Karpas-422 (cell line): ENCODE data around the gene DKK1. TPM values are rescaled to one million over a fixed set of nuclear protein-coding genes. Genes with fewer than 3 reads are reported as not detected.

ENCODE experiments used
- DNase-seq: peaks from one replicate; pipeline ENCODE4 v3.0.0-alpha.2; 2015
- H2AFZ ChIP-seq: fragments of 200-600 bp; sonication (generic); 2 replicates; pipeline ENCODE4 v1.6.1; 2014; ENCODE audit warnings: antibody characterized with exemption, low read length, mixed read lengths
- H3K27ac ChIP-seq: fragments of 200-600 bp; sonication (generic); 2 replicates; pipeline ENCODE4 v1.5.1; 2014; ENCODE audit warnings: mild to moderate bottlenecking, low read length, moderate library complexity
- H3K27me3 ChIP-seq: fragments of 200-600 bp; sonication (generic); 2 replicates; pipeline ENCODE4 v1.6.1; 2014; ENCODE audit warnings: low read length, mixed read lengths
- H3K36me3 ChIP-seq: fragments of 200-600 bp; sonication (generic); 2 replicates; pipeline ENCODE4 v1.6.1; 2014; ENCODE audit warnings: low read length, mixed read lengths; ENCODE audit not compliant: insufficient read depth
- H3K4me1 ChIP-seq: fragments of 200-600 bp; sonication (generic); 2 replicates; pipeline ENCODE4 v1.6.1; 2014; ENCODE audit warnings: mild to moderate bottlenecking, low read length, mixed read lengths
- H3K4me2 ChIP-seq: fragments of 200-600 bp; sonication (generic); 2 replicates; pipeline ENCODE4 v1.6.1; 2014; ENCODE audit warnings: low read length, low read depth, mild to moderate bottlenecking; ENCODE audit not compliant: poor library complexity, severe bottlenecking
- H3K4me3 ChIP-seq: fragments of 200-600 bp; sonication (generic); 2 replicates; pipeline ENCODE4 v1.5.1; 2014; ENCODE audit warnings: mild to moderate bottlenecking, antibody characterized with exemption, low read length, mixed read lengths
- H3K79me2 ChIP-seq: fragments of 200-600 bp; sonication (generic); 2 replicates; pipeline ENCODE4 v1.6.1; 2014; ENCODE audit warnings: mild to moderate bottlenecking, low read length, mixed read lengths
- H3K9ac ChIP-seq: fragments of 200-600 bp; sonication (generic); 2 replicates; pipeline ENCODE4 v1.6.0; 2014; ENCODE audit warnings: low read length
- H3K9me2 ChIP-seq: fragments of 200-600 bp; sonication (generic), shearing (Covaris generic); replicated peaks from 2 replicates; pipeline ENCODE4 v1.6.0; 2014; ENCODE audit warnings: mild to moderate bottlenecking, low read length, moderate library complexity; ENCODE audit not compliant: insufficient read depth
- H3K9me3 ChIP-seq: fragments of 300-700, 200-600 bp; sonication (generic); 2 replicates; pipeline ENCODE4 v1.6.1; 2014; ENCODE audit warnings: low read length, mixed read lengths
- H4K20me1 ChIP-seq: fragments of 200-600 bp; sonication (generic); 2 replicates; pipeline ENCODE4 v1.6.1; 2014; ENCODE audit warnings: mild to moderate bottlenecking, antibody characterized with exemption, low read length, low read depth; ENCODE audit not compliant: insufficient read depth
- total RNA-seq: library from RNA; depleted of rRNA; stranded (reverse); fragments of >200 nt; shearing (Covaris generic); gene quantifications from 2 replicates; pipeline ENCODE4 v1.2.3, GENCODE V29; 2014; ENCODE audit warnings: low replicate concordance

Gene DKK1
- total RNA-seq, 1 experiment from 2014 or later, result not detected

DNA sequence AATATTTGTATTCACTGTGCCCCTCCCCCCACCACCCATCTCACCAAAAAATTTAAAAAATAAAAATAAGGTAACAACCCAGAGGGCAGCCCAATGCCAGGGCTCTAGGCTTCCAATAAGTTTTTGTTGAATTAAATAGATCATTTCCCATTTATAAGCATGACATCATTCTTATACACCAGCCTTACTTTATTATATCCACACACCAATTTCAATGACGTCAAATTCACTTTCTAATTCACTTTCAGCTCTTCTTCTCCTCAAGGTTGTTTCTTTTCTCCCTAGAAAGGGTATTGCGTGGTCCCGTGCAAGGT, 1.2 kb upstream of the DKK1 start:
- H2AFZ ChIP-seq, result no peak overlapping the region
- H3K4me1 ChIP-seq, result no peaks in the 10 kb centered on the region
- no peaks in the 10 kb centered on the region for H3K27me3 ChIP-seq
- H3K9me2 ChIP-seq, result no peaks in the 10 kb centered on the region
- H3K9me3 ChIP-seq, result peaks cover 4% of the 10 kb centered on the region; the same call in 1 of the 2 replicates
- no peak overlapping the region for H3K4me3 ChIP-seq
- H3K79me2 ChIP-seq, result no peaks in the 10 kb centered on the region
- H3K36me3 ChIP-seq, result no peaks in the 10 kb centered on the region
- no peak for DNase-seq
- no peak overlapping the region for H3K27ac ChIP-seq
- H3K4me2 ChIP-seq, result no peak overlapping the region
- no peak overlapping the region for H3K9ac ChIP-seq
- no peaks in the 10 kb centered on the region for H4K20me1 ChIP-seq

GRCh38 chr10:52313256-52313932, 687 bp upstream of the DKK1 start:
- Histone ChIP-seq H3K36me3 (no peaks in the 10 kb centered on the region), H2AFZ (no peak overlapping the region), H3K9me2 (no peaks in the 10 kb centered on the region), H3K27ac (no peak overlapping the region), H3K9ac (no peak overlapping the region), H3K79me2 (no peaks in the 10 kb centered on the region), H3K9me3 (peaks cover 4% of the 10 kb centered on the region; the same call in 1 of the 2 replicates), H3K4me2 (no peak overlapping the region), H3K27me3 (no peaks in the 10 kb centered on the region), H3K4me1 (no peaks in the 10 kb centered on the region), H3K4me3 (no peak overlapping the region), H4K20me1 (no peaks in the 10 kb centered on the region)
- DNase-seq, result no peak

GRCh38 chr10:52314822-52315552, 906 bp downstream of the DKK1 start:
- no peak for DNase-seq
- Histone ChIP-seq H3K4me3 (no peak overlapping the region), H2AFZ (no peak overlapping the region), H3K4me2 (no peak overlapping the region), H3K36me3 (no peaks in the 10 kb centered on the region), H3K27me3 (no peaks in the 10 kb centered on the region), H3K79me2 (no peaks in the 10 kb centered on the region), H3K27ac (no peak overlapping the region), H3K9me3 (peaks cover 6% of the 10 kb centered on the region; the same call in 1 of the 2 replicates), H3K9ac (no peak overlapping the region), H3K4me1 (no peaks in the 10 kb centered on the region), H3K9me2 (no peaks in the 10 kb centered on the region), H4K20me1 (no peaks in the 10 kb centered on the region)

DNA sequence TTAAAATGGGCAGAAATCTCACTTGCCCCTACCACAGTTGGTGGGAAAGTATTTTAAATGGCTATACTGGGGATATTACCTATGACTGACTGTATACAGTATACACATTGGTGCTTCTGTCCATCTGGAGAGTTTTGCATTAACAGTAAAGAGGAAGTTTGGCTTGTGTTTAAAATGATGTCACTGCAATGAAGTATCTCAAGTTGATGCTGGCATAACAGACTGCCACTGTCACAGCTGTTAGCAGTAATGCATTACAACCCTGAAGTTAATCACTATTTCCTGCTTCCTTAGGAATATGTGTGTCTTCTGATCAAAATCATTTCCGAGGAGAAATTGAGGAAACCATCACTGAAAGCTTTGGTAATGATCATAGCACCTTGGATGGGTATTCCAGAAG, 1.9 kb downstream of the DKK1 start:
- H2AFZ ChIP-seq, result no peak overlapping the region
- no peak overlapping the region for H3K4me3 ChIP-seq
- H3K9ac ChIP-seq, result no peak overlapping the region
- no peak overlapping the region for H3K4me2 ChIP-seq
- H3K4me1 ChIP-seq, result no peaks in the 10 kb centered on the region
- H3K27me3 ChIP-seq, result no peaks in the 10 kb centered on the region
- no peak for DNase-seq
- H3K36me3 ChIP-seq, result no peaks in the 10 kb centered on the region
- H3K9me2 ChIP-seq, result no peaks in the 10 kb centered on the region
- H3K27ac ChIP-seq, result no peak overlapping the region
- H3K9me3 ChIP-seq, result peaks cover 6% of the 10 kb centered on the region; the same call in 1 of the 2 replicates
- H3K79me2 ChIP-seq, result no peaks in the 10 kb centered on the region
- no peaks in the 10 kb centered on the region for H4K20me1 ChIP-seq

DNA sequence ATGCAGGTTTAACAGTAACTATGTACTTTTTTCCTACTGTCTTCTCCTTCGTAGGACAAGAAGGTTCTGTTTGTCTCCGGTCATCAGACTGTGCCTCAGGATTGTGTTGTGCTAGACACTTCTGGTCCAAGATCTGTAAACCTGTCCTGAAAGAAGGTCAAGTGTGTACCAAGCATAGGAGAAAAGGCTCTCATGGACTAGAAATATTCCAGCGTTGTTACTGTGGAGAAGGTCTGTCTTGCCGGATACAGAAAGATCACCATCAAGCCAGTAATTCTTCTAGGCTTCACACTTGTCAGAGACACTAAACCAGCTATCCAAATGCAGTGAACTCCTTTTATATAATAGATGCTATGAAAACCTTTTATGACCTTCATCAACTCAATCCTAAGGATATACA, 2.4 kb downstream of the DKK1 start:
- Histone ChIP-seq H3K4me1 (no peaks in the 10 kb centered on the region), H3K9me2 (no peaks in the 10 kb centered on the region), H3K36me3 (no peaks in the 10 kb centered on the region), H3K9ac (no peak overlapping the region), H3K79me2 (no peaks in the 10 kb centered on the region), H3K27me3 (no peaks in the 10 kb centered on the region), H2AFZ (no peak overlapping the region), H4K20me1 (no peaks in the 10 kb centered on the region), H3K4me3 (no peak overlapping the region), H3K4me2 (no peak overlapping the region), H3K27ac (no peak overlapping the region), H3K9me3 (peaks cover 6% of the 10 kb centered on the region; the same call in 1 of the 2 replicates)
- DNase-seq, result no peak

GRCh38 chr10:52318136-52318701, 4.1 kb downstream of the DKK1 start:
- no peaks in the 10 kb centered on the region for H3K79me2 ChIP-seq
- H3K36me3 ChIP-seq, result no peaks in the 10 kb centered on the region
- H3K9me3 ChIP-seq, result peaks cover 6% of the 10 kb centered on the region; the same call in 1 of the 2 replicates
- no peak for DNase-seq
- H3K9ac ChIP-seq, result no peak overlapping the region
- H3K9me2 ChIP-seq, result no peaks in the 10 kb centered on the region
- H3K4me3 ChIP-seq, result no peak overlapping the region
- H3K27me3 ChIP-seq, result no peaks in the 10 kb centered on the region
- H4K20me1 ChIP-seq, result no peaks in the 10 kb centered on the region
- no peaks in the 10 kb centered on the region for H3K4me1 ChIP-seq
- H2AFZ ChIP-seq, result no peak overlapping the region
- no peak overlapping the region for H3K27ac ChIP-seq
- no peak overlapping the region for H3K4me2 ChIP-seq

- H3K4me3 ChIP-seq, result no peak overlapping the region
- H3K4me2 ChIP-seq, result no peak overlapping the region
- H3K36me3 ChIP-seq, result no peaks in the 10 kb centered on the region
- H3K9me2 ChIP-seq, result no peaks in the 10 kb centered on the region
- H3K9me3 ChIP-seq, result peaks cover 6% of the 10 kb centered on the region
- H3K9ac ChIP-seq, result no peak overlapping the region
- no peaks in the 10 kb centered on the region for H3K79me2 ChIP-seq
- DNase-seq, result no peak
- no peak overlapping the region for H2AFZ ChIP-seq
- H4K20me1 ChIP-seq, result no peaks in the 10 kb centered on the region
- H3K27me3 ChIP-seq, result no peaks in the 10 kb centered on the region
- no peak overlapping the region for H3K27ac ChIP-seq
- H3K4me1 ChIP-seq, result no peaks in the 10 kb centered on the region
Measured at GRCh38 chr10:52318822-52319464, 4.9 kb downstream of the DKK1 start.

GRCh38 chr10:52319926-52320325, 5.8 kb downstream of the DKK1 start:
- no peaks in the 10 kb centered on the region for H3K79me2 ChIP-seq
- no peaks in the 10 kb centered on the region for H3K4me1 ChIP-seq
- peaks cover 9% of the 10 kb centered on the region for H3K9me3 ChIP-seq
- H3K4me2 ChIP-seq, result no peak overlapping the region
- no peak overlapping the region for H2AFZ ChIP-seq
- H3K36me3 ChIP-seq, result no peaks in the 10 kb centered on the region
- H3K4me3 ChIP-seq, result no peak overlapping the region
- DNase-seq, result no peak
- no peaks in the 10 kb centered on the region for H3K9me2 ChIP-seq
- no peaks in the 10 kb centered on the region for H4K20me1 ChIP-seq
- no peak overlapping the region for H3K9ac ChIP-seq
- H3K27ac ChIP-seq, result no peak overlapping the region
- H3K27me3 ChIP-seq, result no peaks in the 10 kb centered on the region
